ENCODE data around the gene ATXN7L3. TPM values are rescaled to one million over a fixed set of nuclear protein-coding genes. Genes with fewer than 3 reads are reported as not detected.

ATXN7L3 gene
- total and polyA plus RNA-seq, 9 of the 15 experiments (the other 6 are each of a cell fraction or from before 2014, with no cell fraction given) = 0.62 to 66.1 (median 33.2) TPM

GRCh38 chr17:44186307-44187130, 13.2 kb downstream of the ATXN7L3 start, which contains the start of gene TMUB2 (continued):
- TF ChIP-seq MAX (CRISPR knock-in tag; IDR thresholded peaks at IDR 0.05) = peak; percentile 25; the same call in 1 of the 2 replicates
- TF ChIP-seq CBX3 (IDR thresholded peaks at IDR 0.05; ENCODE audit: borderline replicate concordance in 1 of 2, low read length in 2 of 2) = 0 out of 3 replicates have a peak, but pooled peaks of 1 of the 2 experiments have one; percentile 9
- TF ChIP-seq ZNF263 (CRISPR knock-in tag; IDR thresholded peaks at IDR 0.05; ENCODE audit: borderline replicate concordance) = peak; percentile 52; the same call in 1 of the 2 replicates
- TF ChIP-seq HDAC2 (IDR thresholded peaks at IDR 0.05) = peak; percentile 22; the same call in 1 of the 2 replicates
- TF ChIP-seq RBM39 (optimal IDR thresholded peaks at IDR 0.05; ENCODE audit: low read depth, low read length) = no peak
- no peak for TF ChIP-seq POLR2AphosphoS2 (IDR thresholded peaks at IDR 0.05; ENCODE audit: low read length)
- TF ChIP-seq SUPT5H (IDR thresholded peaks at IDR 0.05) = peak; percentile 91
- TF ChIP-seq SLC30A9 (CRISPR knock-in tag; IDR thresholded peaks at IDR 0.05) = no peak
- no peak for TF ChIP-seq HINFP (tag; conservative IDR thresholded peaks at IDR 0.05; ENCODE audit: low read depth)
- no peak for TF ChIP-seq FOS (IDR thresholded peaks at IDR 0.05; ENCODE audit: extremely low read depth, insufficient read length)
- TF ChIP-seq MAZ (CRISPR knock-in tag; conservative IDR thresholded peaks at IDR 0.05 in 1 of 2, IDR thresholded peaks at IDR 0.05 in 1 of 2) = peak in 1 of 2 experiments; percentile 77; a peak in 3 of 4 replicates
- TF ChIP-seq ATF3 (IDR thresholded peaks at IDR 0.05) = peak; percentile 66
- TF ChIP-seq ATF3 (CRISPR knock-in tag; conservative IDR thresholded peaks at IDR 0.05) = peak; percentile 66; the same call in 1 of the 2 replicates
- peak; percentile 43 for TF ChIP-seq CCNT2 (IDR thresholded peaks at IDR 0.05; ENCODE audit: borderline replicate concordance, extremely low read depth, insufficient read length, low read depth, low read length)
- peak; percentile 78 for TF ChIP-seq SMAD1 (IDR thresholded peaks at IDR 0.05; ENCODE audit: low read depth, low read length, partially characterized antibody)
- TF ChIP-seq ZNF384 (IDR thresholded peaks at IDR 0.05; ENCODE audit: low read depth, low read length) = no peak
- TF ChIP-seq SRF (CRISPR knock-in tag; IDR thresholded peaks at IDR 0.05) = peak in 1 of 2 experiments; percentile 86; a peak in 2 of 4 replicates
- no peak for TF ChIP-seq NCOA2 (IDR thresholded peaks at IDR 0.05; ENCODE audit: partially characterized antibody in 2 of 2)
- TF ChIP-seq TBP (optimal IDR thresholded peaks at IDR 0.05; ENCODE audit: low read depth, low read length) = peak; percentile 77
- 0 out of 2 replicates have a peak, but pooled peaks have one; percentile 20 for TF ChIP-seq CBX1 (IDR thresholded peaks at IDR 0.05; ENCODE audit: low read depth)
- TF ChIP-seq HCFC1 (IDR thresholded peaks at IDR 0.05; ENCODE audit: low read depth, low read length) = peak; percentile 59
- TF ChIP-seq CSDE1 (IDR thresholded peaks at IDR 0.05) = peak in 1 of 2 experiments; percentile 82; a peak in 2 of 4 replicates
- peak; percentile 87 for TF ChIP-seq PKNOX1 (IDR thresholded peaks at IDR 0.05)
- TF ChIP-seq HMG20B (CRISPR knock-in tag; IDR thresholded peaks at IDR 0.05) = no peak

Measured in K562 (cell line).